ENCODE results near the gene RAB13.
"Not testable (repeated sequence)": the region's sequence is repeated elsewhere in the genome, so short reads cannot be mapped to it uniquely, and the experiment has no call there.

The RAB13 gene

DNA sequence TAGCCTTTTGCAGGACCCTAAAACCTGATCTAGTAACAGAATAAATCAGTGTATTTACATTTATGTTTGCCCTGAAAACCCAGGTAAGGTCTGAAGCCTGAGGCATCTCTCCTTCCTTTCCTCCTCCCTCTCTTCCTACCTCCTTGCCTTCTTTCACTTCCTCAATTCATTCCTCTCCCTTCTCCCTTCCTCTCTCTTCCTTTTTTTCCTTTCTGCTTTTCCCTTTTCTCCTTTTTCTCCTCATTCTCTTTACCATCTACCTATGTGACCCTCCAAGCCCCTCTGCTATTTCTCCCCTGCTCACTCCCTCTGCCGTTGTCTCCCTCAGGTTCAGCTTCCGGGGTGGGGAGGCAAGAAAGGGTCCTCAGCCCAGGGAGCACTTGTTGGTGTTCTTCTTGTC is 4.4 kb downstream of the RAB13 start:
- DNase-seq; in situ Hi-C loops (cut with HindIII; ENCODE audit: low pct_ligation_motif_present, low pct_unique_long_range_greater_than_20kb, low sequenced_read_pairs): not testable (repeated sequence)

GRCh38 chr1:153979091-153979490 is 7.0 kb downstream of the RAB13 start:
- DNase-seq; in situ Hi-C loops (cut with HindIII; ENCODE audit: low pct_ligation_motif_present, low pct_unique_long_range_greater_than_20kb, low sequenced_read_pairs): not testable (repeated sequence)

GRCh38 chr1:153978274-153978909 is 7.7 kb downstream of the RAB13 start:
- in situ Hi-C loops (cut with HindIII; ENCODE audit: low pct_ligation_motif_present, low pct_unique_long_range_greater_than_20kb, low sequenced_read_pairs) = no loop called here
- no peak for DNase-seq

GRCh38 chr1:153977250-153978240 is 8.6 kb downstream of the RAB13 start, which contains the start of gene JTB:
Gene JTB, minus strand, starts transcription at chr1:153977674. Its CDS starts 422 bp downstream, at chr1:153977252.
- in situ Hi-C loops (cut with HindIII; ENCODE audit: low pct_ligation_motif_present, low pct_unique_long_range_greater_than_20kb, low sequenced_read_pairs) = no loop called here

GRCh38 chr1:153976819-153977249 is 9.3 kb downstream of the RAB13 start:
- in situ Hi-C loops (cut with HindIII; ENCODE audit: low pct_ligation_motif_present, low pct_unique_long_range_greater_than_20kb, low sequenced_read_pairs) = no loop called here
- no peak for DNase-seq

More at GRCh38 chr1:153977250-153978240, 8.6 kb downstream of the RAB13 start, which contains the start of gene JTB:
- peak; percentile 86 for DNase-seq

GRCh38 chr1:153973525-153973924 is 12.6 kb downstream of the RAB13 start:
- in situ Hi-C loops (cut with HindIII; ENCODE audit: low pct_ligation_motif_present, low pct_unique_long_range_greater_than_20kb, low sequenced_read_pairs) = no loop called here
- DNase-seq = no peak

DNA sequence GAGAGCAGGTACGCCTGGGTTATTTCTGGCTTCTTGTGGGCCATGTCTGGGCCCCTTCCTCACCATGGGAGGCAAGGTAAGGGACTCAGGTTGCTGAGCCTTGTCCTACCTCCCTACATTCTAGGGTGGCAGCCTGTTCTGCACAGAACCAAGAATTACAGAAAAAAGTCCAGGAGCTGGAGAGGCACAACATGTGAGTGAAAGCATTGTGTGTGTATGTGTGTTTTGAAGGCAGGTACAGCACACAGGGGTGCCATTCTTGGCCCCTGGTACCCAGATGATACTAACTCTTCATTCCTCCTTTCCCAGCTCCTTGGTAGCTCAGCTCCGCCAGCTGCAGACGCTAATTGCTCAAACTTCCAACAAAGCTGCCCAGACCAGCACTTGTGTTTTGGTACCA is 13.1 kb downstream of the RAB13 start:
- in situ Hi-C loops (cut with HindIII; ENCODE audit: low pct_ligation_motif_present, low pct_unique_long_range_greater_than_20kb, low sequenced_read_pairs) = no loop called here
- no peak for DNase-seq

- no peak for DNase-seq
- in situ Hi-C loops (cut with HindIII; ENCODE audit: low pct_ligation_motif_present, low pct_unique_long_range_greater_than_20kb, low sequenced_read_pairs) = no loop called here
Observed at GRCh38 chr1:153970346-153970745, 15.8 kb downstream of the RAB13 start.

DNA sequence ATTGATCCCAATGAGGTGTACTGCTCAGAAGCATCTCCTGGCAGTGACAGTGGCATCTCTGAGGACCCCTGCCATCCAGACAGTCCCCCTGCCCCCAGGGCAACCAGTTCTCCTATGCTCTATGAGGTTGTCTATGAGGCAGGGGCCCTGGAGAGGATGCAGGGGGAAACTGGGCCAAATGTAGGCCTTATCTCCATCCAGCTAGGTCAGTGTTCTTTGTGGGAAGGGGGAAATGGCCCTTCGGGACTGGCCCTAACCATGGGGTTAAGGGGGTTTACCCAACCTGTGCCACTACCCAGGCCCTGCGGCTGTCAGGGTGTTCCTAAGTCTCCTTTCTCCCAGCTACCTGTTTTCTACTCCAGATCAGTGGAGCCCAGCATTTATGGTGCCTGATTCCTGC is 17.2 kb downstream of the RAB13 start:
- in situ Hi-C loops (cut with HindIII; ENCODE audit: low pct_ligation_motif_present, low pct_unique_long_range_greater_than_20kb, low sequenced_read_pairs) = no loop called here

DNA sequence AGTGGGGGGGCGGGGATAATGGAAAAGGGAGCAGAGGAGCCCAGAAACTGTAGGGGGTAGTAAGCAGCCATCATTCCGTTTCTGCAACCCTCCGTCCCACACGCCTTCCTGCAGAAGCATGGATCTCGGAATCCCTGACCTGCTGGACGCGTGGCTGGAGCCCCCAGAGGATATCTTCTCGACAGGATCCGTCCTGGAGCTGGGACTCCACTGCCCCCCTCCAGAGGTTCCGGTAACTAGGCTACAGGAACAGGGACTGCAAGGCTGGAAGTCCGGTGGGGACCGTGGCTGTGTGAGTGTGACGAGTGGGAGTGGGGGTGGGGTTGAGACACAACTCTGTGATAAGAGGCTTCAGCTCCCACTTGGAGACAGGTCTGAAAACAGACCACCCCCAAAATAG is 17.7 kb downstream of the RAB13 start:
- in situ Hi-C loops (cut with HindIII; ENCODE audit: low pct_ligation_motif_present, low pct_unique_long_range_greater_than_20kb, low sequenced_read_pairs) = no loop called here
- DNase-seq = no peak

More for the DNA sequence above, 17.2 kb downstream of the RAB13 start:
- no peak for DNase-seq

GRCh38 chr1:153968000-153968363 is 18.2 kb downstream of the RAB13 start:
- in situ Hi-C loops (cut with HindIII; ENCODE audit: low pct_ligation_motif_present, low pct_unique_long_range_greater_than_20kb, low sequenced_read_pairs) = no loop called here
- no peak for DNase-seq

DNA sequence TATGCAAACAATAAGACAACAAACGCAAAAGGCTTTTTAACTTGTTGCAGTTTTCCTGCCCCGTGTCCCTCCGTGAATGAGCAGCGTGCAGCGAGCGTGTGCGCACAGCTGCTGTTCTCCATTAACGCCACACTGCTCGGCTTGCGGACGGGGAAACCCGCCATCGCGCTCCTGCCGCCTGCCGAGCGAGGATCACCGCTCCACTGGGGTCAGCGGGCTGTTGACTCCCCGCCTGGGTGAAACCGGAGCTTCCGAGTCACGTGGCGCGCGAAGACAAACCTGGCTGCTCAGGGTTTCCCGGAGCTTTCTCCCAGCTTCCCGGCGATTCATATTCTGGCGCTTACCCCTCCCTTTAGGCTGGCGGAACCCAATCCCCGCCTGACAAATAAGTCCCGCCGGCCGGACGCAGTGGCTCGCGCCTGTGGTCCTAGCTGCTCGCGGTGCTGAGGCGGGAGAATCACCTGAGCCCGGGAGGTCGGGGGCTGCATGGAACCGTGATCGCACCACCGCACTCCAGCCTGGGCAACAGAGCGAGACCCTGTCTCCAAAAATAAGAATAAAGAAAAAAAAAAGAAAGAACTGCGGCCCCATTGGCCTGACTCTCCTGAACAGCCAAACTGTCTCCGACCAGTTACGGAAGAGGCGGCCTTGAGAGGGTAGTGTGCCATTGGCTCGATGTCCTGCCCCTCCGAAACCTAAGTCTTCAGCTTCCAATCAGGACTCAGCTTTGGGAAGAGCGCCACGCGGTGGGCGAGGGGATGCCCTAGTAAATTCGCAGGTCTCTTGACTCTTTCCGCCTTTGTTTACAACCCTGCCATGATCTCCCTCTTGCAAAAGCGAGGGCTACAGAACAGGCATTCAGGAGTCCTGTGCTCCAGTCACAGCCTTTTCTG is 18.8 kb downstream of the RAB13 start, which contains the start of gene CREB3L4:
Gene CREB3L4 (plus strand): TSS at position 796 of the 893 bp plus-strand sequence. CDS start 624 bp downstream, outside the sequence.
- peak; percentile 98 for DNase-seq
- in situ Hi-C loops (cut with HindIII; ENCODE audit: low pct_ligation_motif_present, low pct_unique_long_range_greater_than_20kb, low sequenced_read_pairs) = no loop called here

GRCh38 chr1:153963850-153964331 is 22.2 kb downstream of the RAB13 start:
- peak; percentile 77 for DNase-seq

DNA sequence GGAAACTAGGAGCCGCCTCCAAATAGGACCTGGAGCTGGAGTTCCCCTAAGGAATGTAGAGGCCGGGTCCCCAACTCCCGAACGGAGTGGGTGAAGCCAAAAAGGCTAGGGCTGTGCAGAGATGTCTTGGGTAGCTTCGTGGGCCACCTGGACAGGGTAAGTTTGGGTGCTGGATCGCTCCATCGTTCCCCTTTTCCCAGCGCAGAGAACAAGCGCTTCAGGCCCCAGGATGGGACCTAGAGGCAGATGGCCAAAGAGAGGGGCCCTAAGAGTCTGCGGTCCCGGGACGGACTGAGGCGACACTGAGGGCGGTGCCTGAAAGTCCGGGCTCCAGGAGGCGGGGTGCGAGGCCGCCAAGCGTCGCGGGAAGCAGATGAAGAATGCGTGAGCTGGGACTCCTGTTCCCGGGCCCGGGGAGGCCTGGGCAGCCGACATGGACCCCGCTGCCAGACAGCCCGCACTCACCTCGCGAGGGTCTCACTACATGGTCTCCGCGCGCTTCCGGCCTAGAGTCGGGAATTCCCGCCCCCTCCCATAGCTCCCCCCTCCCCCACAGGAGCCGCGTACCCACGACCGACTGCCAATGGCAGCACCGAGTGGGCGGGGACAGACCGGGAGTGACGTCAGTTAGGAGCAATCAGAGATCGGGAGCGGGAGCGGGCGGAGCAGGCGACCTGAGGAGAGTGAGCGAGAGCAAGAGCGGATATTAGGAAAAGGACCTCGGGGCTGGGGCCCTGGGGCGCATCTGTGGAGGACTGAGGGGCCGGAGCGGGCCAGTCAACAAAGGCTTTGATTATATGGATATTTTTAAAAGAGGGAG is 22.9 kb downstream of the RAB13 start, which contains the start of gene SLC39A1:
Gene SLC39A1 (minus strand): TSS at position 508 of the 820 bp plus-strand sequence. CDS start 822 bp downstream, outside the sequence.
- in situ Hi-C loops (cut with HindIII; ENCODE audit: low pct_ligation_motif_present, low pct_unique_long_range_greater_than_20kb, low sequenced_read_pairs) = no loop called here
- peak; percentile 99 for DNase-seq

More at GRCh38 chr1:153963850-153964331, 22.2 kb downstream of the RAB13 start:
- in situ Hi-C loops (cut with HindIII; ENCODE audit: low pct_ligation_motif_present, low pct_unique_long_range_greater_than_20kb, low sequenced_read_pairs) = no loop called here

DNA sequence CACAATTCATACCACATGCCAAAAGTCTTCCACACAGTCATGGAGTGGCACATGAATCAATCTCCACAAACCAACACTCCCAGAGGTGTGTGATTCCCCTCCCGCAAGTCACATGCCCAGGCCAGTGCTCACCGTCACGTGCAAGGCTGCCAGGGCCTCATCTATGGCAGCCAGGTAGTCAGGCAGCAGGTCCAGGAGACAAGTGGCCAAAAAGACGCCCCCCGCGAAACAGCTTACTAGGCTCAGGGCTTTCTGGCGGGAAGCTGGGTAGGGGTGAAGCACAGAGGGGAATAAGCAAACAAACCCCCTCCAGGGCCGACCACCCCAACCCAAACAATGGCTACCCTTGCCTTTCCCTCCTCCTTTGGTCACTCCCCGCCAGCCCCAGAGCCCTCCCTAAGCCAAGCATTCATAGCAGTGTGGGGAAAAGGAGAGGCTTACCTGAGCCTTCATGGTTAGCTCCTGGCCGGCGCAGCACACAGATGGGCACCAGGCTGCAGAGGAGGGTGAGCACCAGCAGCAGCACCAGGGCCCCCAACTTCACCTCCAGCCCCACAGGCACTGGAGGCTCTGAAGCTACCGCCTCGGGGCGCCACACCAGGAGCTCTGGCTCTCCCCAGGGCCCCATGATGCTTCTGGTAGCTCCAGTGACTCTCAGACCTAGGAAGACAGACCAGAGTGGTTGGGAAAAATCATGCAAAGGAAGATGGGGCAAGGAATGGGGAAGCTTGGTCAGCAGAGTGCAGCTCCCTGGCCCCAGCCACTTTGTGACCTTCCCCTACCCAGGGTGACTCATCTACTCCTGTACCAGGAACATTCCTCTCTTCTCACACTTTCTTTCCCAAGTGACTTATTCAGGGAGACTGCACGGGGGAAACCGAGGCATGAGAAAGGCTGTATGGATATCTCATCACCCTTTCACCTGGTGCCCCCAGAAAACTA is 23.8 kb downstream of the RAB13 start:
- DNase-seq = peak; percentile 77
- in situ Hi-C loops (cut with HindIII; ENCODE audit: low pct_ligation_motif_present, low pct_unique_long_range_greater_than_20kb, low sequenced_read_pairs) = no loop called here

- in situ Hi-C loops (cut with HindIII; ENCODE audit: low pct_ligation_motif_present, low pct_unique_long_range_greater_than_20kb, low sequenced_read_pairs) = no loop called here
- DNase-seq = no peak
Observed at GRCh38 chr1:153961421-153961820, 24.7 kb downstream of the RAB13 start.

Data from ACHN (cell line).